GM18520 (cell line): Measurements from ENCODE around the gene SLC26A8.
"Not testable (repeated sequence)": the region's sequence is repeated elsewhere in the genome, so short reads cannot be mapped to it uniquely, and the experiment has no call there.

ENCODE experiments used
- ATAC-seq: cut with Tn5 transposase; IDR thresholded peaks from one replicate; pipeline ENCODE4 v1.9.1; 2021; ENCODE audit not compliant: unreplicated experiment

Gene SLC26A8

DNA sequence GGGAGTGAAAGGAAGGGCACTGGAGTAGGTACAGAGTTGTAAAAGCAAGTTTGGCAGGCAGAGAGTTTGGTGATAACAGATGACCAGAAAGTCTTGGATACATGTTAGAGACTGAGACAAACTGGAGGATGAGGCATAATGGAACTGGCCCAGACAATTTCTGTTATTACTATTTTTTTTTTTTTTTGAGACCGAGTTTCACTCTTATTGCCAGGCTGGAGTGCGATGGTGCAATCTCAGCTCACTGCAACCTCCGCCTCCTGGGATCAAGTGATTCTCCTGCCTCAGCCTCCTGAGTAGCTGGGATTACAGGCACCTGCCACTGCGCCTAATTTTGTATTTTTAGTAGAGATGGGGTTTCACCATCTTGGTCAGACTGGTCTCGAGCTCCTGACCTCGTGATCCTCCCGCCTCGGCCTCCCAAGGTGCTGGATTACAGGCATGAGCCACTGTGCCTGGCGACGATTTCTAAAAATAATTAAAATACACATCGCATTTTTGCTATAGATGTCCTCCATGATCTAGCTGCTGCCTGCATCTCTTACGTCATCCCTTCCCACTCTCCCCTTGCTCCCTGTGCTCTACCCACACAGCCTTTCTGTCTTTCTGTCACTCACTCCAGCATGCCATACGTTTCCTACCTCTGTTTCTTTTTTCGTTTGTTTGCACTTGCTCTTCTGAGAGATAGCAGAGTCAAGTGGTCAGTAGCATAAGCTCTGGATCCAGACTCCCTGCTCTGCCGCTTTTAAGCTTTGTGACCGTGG is 26.7 kb upstream of the SLC26A8 start:
- no peak for ATAC-seq

DNA sequence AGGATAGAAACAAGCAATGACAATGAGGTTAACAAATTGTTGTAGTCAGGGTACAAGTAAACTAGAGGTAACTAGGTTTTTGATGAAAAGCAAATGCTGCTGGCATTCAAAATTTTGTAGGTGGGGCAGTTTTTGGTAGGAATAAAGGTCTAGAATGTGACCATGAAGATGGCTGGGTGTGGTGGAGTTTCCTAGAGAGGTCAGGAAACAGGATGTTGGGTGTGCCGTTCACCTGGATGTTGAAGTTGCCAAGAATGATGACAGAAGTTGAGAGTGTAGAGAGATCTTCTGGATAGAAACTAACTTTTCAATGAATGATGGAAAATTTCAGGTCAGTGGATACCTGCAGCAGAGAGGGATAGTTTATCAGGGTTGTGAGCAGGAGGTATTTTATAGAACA is 25.9 kb upstream of the SLC26A8 start:
- ATAC-seq, result no peak

DNA sequence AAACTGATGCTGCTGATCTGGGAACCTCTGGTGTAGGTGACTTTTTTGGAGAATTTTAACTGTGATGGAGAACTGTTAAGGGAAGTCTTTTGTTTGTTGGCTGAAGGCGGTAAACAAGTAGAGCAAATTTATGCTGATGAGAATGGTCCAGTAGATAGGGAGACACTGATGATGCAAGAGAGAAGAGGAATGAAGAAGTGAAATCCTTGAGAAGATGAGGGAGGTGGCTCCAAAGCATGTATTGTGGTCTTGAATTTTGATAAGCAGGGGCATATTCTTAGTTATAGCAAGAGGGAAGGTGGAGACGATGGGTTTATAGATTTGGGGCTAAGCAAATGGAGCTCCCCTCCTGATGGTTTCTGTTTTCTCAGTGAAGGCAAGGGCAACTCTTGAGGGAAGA is 25.1 kb upstream of the SLC26A8 start:
- no peak for ATAC-seq

DNA sequence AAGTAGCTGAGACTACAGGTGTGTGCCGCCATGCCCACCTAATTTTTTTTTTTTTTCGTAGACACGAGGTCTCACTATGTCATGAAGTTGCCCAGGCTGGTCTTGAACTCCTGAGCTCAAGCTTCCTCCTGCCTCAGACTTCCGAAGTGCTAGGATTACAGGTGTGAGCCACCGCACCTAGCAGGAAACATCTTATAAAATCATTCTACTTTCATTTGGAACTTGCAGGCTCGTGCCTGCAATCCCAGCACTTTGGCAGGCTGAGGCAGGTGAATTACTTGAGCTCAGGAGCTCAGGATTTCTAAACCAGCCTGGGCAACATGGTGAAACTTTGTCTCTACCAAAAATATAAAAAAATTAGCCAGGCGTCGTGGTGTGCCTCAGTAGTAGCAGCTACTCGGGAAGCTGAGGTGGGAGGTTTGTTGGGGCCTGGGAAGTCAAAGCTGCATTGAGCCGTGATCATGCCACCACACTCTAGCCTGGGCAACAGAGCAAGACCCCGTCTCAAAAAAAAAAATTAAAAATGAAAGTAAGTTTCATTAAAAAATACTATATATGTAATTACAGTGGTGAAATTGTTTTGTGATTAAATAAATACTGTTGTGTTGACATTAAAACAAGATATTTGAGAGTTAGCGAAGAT is 18.3 kb upstream of the SLC26A8 start:
- no peak for ATAC-seq

DNA sequence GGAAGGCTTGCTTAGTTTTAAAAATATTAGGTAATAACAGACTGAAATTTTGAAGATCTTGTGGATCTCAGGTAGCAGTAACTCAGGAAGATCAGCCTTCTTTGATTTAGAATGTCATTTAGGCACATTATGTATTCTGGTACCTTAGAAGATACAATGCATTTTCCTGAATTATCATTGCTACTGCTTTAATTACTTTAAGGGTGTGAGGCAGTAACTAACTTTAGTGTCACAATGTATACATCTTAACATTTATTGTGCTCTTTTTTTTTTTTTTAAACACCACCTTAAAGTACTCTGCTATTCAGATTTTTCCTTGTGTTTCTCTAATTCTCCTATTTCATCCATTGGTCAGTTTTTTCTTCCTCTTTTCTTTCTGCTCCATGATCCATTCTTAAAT is 16.5 kb upstream of the SLC26A8 start:
- no peak for ATAC-seq

DNA sequence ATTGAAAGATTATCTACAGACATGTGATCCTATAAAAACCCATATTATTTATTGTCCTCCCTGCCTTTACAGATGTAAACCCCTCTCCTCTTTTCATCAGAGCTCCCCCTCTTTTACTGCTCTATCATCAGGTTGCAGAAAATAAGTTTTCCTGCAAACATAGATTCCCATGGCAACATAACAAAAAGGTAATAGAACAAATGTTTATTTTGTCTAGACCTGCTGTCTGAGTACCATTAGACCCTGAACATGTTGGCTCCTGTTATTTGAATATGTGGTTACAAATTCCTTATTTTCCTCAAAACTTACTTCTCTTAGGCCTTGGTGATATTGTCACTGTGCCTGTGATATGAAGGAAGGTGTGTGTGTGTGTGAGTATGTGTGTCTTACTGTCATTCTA is 14.7 kb upstream of the SLC26A8 start:
- no peak for ATAC-seq

DNA sequence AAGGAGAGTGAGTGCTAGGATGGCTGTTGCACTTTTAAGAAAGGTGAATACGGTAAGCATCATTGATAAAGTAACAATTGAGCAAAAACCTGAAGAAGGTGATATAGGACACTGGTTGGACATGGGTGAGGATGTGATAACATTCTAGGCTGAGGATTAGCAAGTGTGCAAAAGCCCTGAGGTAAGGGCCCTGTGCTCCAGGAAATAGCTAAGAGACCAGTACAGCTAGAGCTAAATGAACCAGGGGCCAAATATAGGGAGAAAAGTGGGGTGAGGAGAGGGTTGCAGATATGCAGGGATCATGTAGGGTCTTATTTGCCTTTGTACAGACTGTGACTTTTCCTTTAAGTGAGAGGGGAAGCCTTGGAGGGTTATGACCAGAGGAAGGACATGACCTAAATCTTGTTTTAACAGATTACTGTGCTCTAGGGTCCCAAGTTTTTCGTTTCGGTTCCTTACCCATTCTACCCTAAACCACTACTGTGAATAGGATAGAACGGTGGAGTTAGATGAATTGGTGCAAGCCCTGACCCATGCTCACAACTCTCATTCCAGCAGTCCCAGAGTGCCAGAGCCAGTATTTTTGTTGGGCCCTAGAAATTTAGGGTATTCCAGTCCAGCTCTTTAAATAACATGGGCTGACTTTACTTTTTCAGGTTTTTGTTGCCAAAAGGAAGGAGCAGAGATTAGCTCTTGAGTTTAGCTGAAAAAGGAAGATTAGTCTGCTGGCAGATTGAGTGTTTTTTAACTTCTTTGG is 13.9 kb upstream of the SLC26A8 start:
- ATAC-seq, result no peak

DNA sequence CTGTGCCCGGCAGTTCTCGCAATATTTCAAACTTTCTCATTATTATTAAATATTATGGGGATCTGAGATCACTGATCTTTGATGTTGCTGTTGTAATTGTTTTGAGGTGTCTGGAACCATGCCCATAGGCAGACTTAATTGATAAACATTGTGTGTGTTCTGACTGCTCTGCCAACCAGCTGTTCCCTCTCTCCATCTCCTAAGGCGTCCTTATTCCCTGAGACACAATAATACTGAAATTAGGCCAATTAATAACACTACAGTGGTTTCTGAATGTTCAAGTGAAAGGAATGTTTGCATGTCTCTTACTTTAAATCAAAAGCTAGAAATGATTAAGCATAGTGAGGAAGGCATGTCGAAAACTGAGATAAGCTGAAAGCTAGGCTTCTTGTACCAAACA is 10.8 kb upstream of the SLC26A8 start:
- no peak for ATAC-seq

DNA sequence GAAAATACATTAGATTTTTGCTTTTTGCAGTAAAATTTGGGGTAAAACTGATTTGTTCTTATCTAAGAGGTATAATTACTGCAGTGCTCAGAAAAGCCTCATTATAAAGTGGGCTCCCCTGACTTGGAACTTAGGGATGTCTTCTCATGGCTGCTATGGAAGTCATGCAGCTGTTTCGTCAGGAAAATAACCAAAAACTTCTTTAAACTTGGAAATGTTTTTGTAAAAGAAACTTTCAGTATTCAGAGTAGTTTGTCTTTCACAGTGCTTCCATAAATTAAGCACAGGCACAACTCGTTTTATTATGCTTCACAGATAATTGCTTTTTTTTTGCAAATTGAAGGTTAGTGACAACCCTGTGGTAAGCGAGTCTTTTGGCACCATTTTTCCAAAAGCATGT is 10.0 kb upstream of the SLC26A8 start:
- no peak for ATAC-seq

DNA sequence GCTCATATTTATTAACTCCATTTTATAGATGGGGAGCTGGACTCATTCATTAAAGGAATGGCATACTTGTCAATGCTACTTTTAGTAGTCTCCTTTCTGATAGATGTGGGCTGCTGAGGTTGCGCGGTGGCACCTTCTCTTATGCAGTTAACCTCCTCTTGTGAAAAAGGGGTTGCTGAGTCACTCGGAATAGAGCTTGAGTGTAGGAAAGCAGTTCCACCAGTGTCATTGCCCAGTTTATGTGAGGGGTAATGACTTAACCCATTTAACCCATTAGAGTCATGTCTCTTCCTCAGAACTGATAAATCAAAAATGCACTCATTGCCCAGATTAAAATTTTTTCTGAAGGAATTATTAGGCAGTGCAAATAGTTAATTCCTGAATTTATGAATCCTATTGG is 9.5 kb upstream of the SLC26A8 start:
- no peak for ATAC-seq

DNA sequence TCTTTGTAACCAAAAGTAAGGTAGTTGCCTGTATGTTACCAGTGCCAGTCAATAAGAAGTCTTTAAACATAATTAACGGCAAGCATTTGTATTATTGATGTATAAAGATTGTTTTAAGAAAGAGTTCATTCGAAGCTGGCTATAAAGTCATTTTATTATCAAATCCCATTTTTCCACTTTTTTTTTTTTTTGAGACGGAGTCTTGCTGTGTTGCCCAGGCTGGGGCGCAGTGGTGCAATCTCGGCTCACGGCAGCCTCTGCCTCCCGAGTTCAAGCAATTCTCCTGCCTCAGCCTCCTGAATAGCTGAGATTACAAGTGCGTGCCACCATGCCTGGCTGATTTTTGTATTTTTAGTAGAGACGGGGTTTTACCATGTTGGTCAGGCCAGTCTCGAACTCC is 8.7 kb upstream of the SLC26A8 start:
- ATAC-seq, result not testable (repeated sequence)

DNA sequence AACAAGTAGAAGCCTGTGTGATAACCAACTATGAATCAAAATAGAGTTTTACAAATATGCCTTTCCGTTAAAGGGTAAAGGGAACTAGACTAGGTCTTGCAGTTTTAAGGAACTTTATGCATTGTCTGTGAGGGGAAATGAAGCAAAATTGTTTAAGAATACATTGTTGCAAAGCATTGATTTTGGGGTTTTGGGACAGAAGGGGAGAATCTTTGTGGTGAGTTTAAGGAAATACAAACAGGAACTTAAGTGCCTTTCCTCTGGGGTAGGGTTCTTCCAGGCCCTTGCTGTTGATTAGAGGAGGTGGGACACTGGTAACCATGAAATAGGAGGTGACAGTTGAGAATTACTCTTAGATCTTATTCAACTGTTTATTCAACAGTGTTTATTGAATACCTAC is 7.8 kb upstream of the SLC26A8 start:
- no peak for ATAC-seq

DNA sequence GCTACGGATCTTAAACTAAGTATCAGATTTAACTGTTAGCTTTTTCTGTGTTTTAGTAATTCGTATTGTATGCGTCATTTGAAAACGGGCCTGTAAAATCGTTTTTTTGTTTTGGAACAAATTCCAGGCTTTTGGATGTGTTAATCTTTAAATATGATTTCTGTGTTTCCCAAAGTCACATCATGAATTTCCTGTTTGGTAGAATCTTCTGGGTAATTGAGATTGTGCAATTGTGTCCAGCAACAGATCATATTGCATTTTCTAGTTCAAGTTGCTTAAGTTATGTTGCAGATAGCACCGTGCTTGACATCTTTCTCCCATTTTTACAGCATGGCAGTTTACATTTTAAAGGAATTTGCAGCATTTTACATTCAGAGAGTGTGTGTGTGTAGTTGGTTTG is 5.0 kb upstream of the SLC26A8 start:
- no peak for ATAC-seq

DNA sequence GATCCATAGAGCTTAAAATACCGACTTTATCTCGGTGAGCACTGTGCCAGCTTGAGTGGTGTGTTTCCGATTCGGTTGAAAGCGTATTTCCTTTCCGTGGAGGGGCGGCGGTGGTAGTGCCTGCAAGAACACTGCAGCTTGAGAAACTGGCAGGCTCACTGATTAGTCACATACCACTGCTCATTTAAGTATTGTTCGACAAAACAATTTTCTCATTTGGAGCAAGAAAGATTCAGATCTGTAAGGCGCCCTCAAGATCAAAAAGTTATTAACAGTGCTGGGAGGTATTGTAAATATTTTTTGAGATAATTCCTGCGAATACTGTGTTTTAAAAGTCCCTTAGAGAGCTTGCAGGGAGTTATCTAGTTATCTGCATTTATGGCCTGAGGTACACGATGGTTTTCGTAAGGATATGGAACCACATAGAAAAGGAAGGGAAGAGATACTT is 4.5 kb upstream of the SLC26A8 start:
- ATAC-seq, result no peak

DNA sequence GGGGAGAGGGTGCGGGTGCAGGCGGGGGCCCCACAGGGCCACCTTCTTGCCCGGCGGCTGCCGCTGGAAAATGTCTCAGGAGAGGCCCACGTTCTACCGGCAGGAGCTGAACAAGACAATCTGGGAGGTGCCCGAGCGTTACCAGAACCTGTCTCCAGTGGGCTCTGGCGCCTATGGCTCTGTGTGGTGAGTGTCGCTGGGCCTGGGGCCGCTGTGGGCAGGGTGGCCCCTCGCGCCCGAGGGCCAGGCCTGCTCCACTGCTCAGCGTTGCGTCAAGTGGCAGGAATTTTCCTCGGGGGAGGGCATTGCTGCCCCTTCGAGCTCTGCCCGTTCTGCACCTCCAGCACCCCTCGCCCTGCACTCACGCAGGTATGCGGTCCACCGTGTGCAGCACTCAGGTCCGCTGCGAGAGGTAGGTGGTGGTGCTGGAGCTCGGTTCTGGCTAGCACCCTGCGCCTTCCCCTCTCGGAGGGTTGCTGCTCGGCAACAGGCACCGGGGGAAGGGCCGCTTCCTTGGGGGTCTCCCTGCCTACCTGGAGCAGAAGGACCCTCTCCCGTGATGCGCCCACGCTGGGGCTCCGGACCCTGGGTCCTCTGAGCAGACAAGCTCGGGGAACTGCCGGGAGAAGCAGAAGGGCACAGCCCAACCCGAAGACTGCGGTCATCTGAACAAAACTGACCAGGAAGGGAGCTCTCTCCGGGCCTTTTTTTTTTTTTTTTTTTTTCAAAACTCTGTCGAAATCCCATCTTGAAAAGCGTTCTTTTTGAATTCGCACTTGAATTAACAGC is 3.8 kb upstream of the SLC26A8 start:
- ATAC-seq, result peak; percentile 2

DNA sequence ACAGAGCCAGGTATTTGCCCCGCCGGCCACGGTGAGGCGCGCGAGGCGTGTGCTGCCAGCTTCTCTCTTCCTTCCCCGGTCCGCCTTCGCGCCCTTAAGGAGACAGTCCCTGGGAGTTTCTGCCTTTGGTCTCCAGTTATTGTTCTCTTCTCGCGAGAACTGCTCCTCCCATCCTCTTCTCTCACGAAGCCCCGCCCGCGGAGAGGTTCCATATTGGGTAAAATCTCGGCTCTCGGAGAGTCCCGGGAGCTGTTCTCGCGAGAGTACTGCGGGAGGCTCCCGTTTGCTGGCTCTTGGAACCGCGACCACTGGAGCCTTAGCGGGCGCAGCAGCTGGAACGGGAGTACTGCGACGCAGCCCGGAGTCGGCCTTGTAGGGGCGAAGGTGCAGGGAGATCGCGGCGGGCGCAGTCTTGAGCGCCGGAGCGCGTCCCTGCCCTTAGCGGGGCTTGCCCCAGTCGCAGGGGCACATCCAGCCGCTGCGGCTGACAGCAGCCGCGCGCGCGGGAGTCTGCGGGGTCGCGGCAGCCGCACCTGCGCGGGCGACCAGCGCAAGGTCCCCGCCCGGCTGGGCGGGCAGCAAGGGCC is 3.2 kb upstream of the SLC26A8 start, which contains the start of gene MAPK14:
TSS of gene MAPK14 (plus strand) at position 308 of the 587 bp plus-strand sequence. CDS start 350 bp downstream, outside the sequence.
- ATAC-seq, result peak; percentile 82

DNA sequence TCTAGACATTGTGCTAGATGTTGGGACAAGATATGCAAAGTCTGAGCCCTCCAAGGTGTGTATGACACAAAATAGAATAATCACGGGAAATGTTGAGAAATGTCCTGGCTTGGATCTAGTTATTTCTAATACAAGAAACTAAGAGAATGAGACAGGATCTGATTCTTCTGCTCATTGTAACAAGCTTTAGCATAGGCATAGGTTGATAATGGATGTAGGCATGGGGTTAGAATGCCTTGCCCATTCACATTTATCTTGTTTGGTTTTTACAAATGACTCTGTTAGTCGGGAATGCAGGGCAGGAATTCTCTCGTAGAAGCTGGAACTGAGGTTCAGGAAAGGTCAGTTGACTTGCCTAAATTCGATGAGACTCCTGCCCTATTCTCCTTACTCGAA is 1.5 kb upstream of the SLC26A8 start:
- ATAC-seq, result no peak

DNA sequence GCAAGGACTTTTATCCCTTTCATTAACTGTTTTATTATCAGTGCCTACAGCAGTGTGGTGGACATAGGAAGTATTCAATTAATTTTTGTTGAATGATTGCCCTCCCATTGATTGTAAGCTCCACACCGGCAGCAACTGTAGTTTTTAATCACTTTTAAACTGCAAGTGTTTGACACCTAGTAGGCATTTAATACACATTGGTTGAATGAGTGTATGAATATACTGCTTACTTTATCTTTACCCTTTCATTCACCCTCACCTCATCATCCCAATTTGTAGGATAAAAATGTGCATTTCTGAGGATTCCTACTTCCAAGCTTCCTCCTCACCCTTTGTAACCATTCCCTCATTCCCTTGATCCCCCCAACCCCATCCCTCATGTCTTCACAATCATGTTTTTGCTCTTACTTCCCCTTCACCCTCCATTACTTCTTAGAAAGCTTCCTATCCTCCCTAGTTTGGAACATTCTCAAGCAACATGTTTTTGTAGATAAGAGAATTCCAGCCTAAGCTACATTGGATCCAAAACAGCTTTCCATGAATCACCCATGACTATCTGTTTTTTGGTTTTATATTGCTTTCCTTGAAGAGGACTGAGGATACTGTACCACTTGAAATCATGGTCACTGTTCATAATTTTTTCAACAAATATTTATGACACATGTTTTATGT is 955 bp upstream of the SLC26A8 start:
- no peak for ATAC-seq

DNA sequence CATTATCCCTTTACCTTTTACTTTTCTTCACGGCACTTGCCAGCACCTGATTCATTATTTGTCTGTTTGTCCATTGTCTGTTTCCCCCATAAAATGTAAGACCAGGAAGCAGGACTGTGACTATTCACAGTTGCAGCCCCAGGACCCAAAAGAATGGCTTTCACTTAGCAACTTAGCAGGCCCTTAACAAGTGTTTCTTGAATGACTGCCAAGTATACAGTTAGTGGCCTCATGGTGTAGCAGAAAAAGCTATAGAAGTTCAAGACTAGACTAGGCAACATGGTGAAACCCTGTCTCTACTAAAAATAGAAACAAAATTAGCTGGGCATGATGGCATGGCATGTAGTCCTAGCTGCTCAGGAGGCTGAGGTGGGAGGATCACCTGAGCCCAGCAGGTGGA is 4.3 kb downstream of the SLC26A8 start:
- no peak for ATAC-seq

DNA sequence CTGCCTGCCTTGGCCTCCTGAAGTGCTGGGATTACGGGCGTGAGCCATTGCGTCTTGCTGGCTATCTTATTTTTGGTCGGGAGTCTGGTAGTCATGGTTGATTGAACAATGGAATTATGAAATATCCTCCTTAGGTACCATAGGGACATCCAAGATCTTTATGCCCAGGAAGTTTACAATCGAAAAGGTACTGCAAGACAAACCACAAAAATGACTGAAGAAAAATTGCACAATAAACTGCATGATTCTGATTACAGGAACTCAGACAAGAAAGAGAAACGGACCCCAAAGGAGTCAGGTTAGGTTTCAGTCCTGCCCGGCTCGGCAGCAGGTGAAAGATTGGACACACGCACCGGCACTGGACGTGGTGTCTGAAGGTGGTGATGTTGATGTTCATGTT is 5.3 kb downstream of the SLC26A8 start:
- no peak for ATAC-seq
